K562 treated with DMSO at 1 percent for 48 hours (cell line): Measurements from ENCODE around the gene FBXO3. TPM values are rescaled to one million over a fixed set of nuclear protein-coding genes. Genes with fewer than 3 reads are reported as not detected.

Experiments used
- total RNA-seq: library from RNA; unstranded; fragments of 300-600 nt; gene quantifications from 2 replicates; pipeline ENCODE4 v1.2.3, GENCODE V29; 2022; ENCODE audit warnings: low replicate concordance; ENCODE audit errors: extremely low read depth

The FBXO3 gene
- total RNA-seq: not detected in 2 replicates

DNA sequence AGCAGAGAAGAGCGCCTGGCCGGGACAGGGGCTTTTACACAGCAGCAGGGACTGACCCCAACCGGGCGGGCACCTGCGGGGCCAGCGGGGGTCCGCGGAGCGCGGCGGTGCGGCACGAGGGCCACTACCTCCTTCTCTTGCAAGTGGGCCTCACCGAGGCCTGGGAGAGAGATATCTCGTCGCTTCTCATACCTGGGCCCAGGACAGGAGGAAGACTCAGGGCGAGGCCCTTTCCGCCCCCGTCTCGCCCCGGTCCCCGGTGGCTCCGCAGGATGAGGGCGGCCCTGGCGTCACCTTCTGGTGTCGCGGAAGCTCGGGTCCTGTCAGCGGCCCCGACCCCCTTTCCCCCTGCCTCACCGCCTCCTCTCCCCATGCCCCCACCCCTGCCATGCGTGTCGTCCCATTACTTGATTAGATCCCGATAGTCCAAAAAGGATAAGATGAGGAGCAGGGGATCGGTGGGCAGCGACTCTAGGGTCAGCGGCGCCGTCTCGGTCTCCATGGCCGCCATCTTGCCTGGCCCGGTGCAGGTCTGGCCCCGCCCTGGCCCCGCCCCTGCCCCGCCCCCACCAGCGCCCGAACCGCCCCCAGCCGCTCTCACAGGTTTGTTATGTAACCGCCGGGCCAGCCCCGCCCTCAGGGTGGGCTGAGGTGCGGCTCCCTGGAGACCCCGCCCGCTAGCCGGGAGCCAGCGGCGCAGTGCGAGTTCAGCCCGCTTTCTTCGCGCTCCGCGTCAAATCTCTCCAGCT is at the start of gene FBXO3:
FBXO3 (minus strand) TSS at position 534 of the 749 bp plus-strand sequence; CDS start at position 511, 23 bp downstream.

DNA sequence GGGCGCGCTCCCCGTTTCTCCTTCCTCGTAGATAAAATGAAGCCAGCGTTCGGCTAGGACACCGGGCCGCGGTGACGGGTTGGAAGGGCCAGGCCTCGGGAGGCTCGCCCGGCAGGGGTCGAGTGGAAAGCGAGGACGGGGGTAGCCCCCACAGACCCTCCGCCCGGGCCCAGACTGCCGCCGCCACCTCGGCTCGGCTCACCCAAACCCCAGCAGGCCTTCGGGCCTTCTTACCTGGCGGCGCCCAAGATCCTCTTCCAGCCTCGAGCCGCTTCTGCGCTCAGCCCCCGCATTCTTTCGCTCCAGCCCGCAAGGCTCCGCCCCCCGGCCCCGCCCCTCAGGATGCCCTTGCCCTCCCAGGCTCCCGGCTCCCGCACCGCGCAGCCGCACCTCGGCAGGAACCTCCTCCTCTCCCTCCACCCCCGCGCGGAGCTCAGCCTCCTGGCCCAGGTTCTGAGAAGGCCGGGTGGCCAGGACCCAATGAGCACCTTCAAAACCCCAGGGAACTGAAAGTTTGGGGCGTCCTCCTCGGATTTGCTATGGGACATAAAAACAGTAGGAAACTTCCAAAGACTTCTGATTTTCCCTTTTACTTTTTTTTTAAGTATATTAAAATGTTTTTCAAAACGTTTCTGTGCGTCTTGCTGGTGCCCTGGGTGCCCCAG is 38.0 kb downstream of the FBXO3 start, which contains the start of gene CD59:
CD59 (minus strand) TSS at position 276 of the 665 bp plus-strand sequence. CDS start 13,978 bp downstream, outside the sequence.

GRCh38 chr11:33700502-33701271 is 73.6 kb downstream of the FBXO3 start, which contains the start of gene C11orf91:
C11orf91 (minus strand) TSS chr11:33700826; CDS start chr11:33700740, 86 bp downstream.

Other genes starting within 250 kb of the FBXO3 start
- gene C11orf91, start 73.7 kb downstream of the FBXO3 start, total RNA-seq: not detected in 2 replicates
- not detected in 2 replicates for gene CD59, start 38.1 kb downstream of the FBXO3 start, total RNA-seq
- gene LMO2, start 117.6 kb upstream of the FBXO3 start, total RNA-seq: not detected in 2 replicates